CD8-positive, alpha-beta memory T cell (primary cell): ENCODE data around the gene MEIS2. TPM values are rescaled to one million over a fixed set of nuclear protein-coding genes. Genes with fewer than 3 reads are reported as not detected.

ENCODE experiments used
- CTCF ChIA-PET: fragments of 350-600 bp; sonication (Branson Sonifier 250); formaldehyde crosslinking; loops from one replicate; lab custom pipeline; 2021; ENCODE audit warnings: antibody characterized with exemption; lab: Charles Lee
- POLR2A ChIA-PET: fragments of 350-600 bp; sonication (Branson Sonifier 250); formaldehyde crosslinking; loops from one replicate; lab custom pipeline; 2021; ENCODE audit warnings: antibody characterized with exemption; lab: Charles Lee
- DNase-seq, 5 donors: peaks; one replicate each; pipeline versions ENCODE4 v3.0.0 to v3.0.0-alpha.2; 2020 to 2022; ENCODE audit warnings: mixed read lengths in 1 of 5
- H3K27ac ChIP-seq: one replicate; pipeline ENCODE4 v1.7.0; 2013; ENCODE audit warnings: low read depth, mild to moderate bottlenecking, low read length, moderate library complexity
- H3K27me3 ChIP-seq: 2 replicates; pipeline ENCODE4 v1.7.0; 2013; ENCODE audit warnings: low read length, mild to moderate bottlenecking; ENCODE audit not compliant: insufficient read depth, poor library complexity, severe bottlenecking
- H3K36me3 ChIP-seq: 2 replicates; pipeline ENCODE4 v1.7.0; 2013; ENCODE audit warnings: mild to moderate bottlenecking, low read length, moderate library complexity; ENCODE audit not compliant: insufficient read depth
- H3K4me1 ChIP-seq: 2 replicates; pipeline ENCODE4 v1.7.0; 2013; ENCODE audit warnings: mild to moderate bottlenecking, low read length, moderate library complexity; ENCODE audit not compliant: insufficient read depth
- H3K4me3 ChIP-seq: 2 replicates; pipeline ENCODE4 v1.7.0; 2013; ENCODE audit warnings: mild to moderate bottlenecking, low read length
- H3K9me3 ChIP-seq: 2 replicates; pipeline ENCODE4 v1.7.0; 2013; ENCODE audit warnings: mild to moderate bottlenecking, low read length
- H3K27ac Mint-ChIP-seq, 8 donors: one replicate each; pipeline ENCODE4 v1.8.0; 2020 to 2021; ENCODE audit warnings: mixed read lengths in 8 of 8, mild to moderate bottlenecking in 6 of 8, inconsistent platforms in 3 of 8, moderate library complexity in 3 of 8
- H3K27me3 Mint-ChIP-seq, 2 donors: one replicate each; pipeline ENCODE4 v1.8.0; 2020 to 2021; ENCODE audit warnings: mixed read lengths in 2 of 2, mild to moderate bottlenecking in 1 of 2, moderate library complexity in 1 of 2
- H3K36me3 Mint-ChIP-seq, 3 donors: one replicate each; pipeline ENCODE4 v1.8.0; 2020 to 2021; ENCODE audit warnings: mixed read lengths in 3 of 3, inconsistent platforms in 1 of 3, mild to moderate bottlenecking in 1 of 3
- H3K4me1 Mint-ChIP-seq, 3 donors: one replicate each; pipeline ENCODE4 v1.8.0; 2020 to 2021; ENCODE audit warnings: mixed read lengths in 3 of 3, inconsistent platforms in 1 of 3, mild to moderate bottlenecking in 1 of 3
- H3K4me3 Mint-ChIP-seq, 7 donors: one replicate each; pipeline ENCODE4 v1.8.0; 2020 to 2021; ENCODE audit warnings: mixed read lengths in 7 of 7, mild to moderate bottlenecking in 6 of 7, moderate library complexity in 4 of 7, inconsistent platforms in 2 of 7
- H3K9me3 Mint-ChIP-seq, 5 donors: one replicate each; pipeline ENCODE4 v1.8.0; 2020 to 2022; ENCODE audit warnings: mixed read lengths in 5 of 5, mild to moderate bottlenecking in 3 of 5, moderate library complexity in 2 of 5, inconsistent platforms in 1 of 5
- polyA plus RNA-seq: library from polyadenylated mRNA; unstranded; fragments of 300-500 nt; fragmentation: Illumina TruSeq; gene quantifications from one replicate; pipeline ENCODE4 v1.2.3, GENCODE V29; 2021
- total RNA-seq, 2 experiments: library from RNA; stranded (reverse); gene quantifications; one replicate each; pipeline ENCODE4 v1.2.3, GENCODE V29; 2021

MEIS2 gene
- total and polyA plus RNA-seq, 3 experiments from 2014 or later, result not detected

DNA sequence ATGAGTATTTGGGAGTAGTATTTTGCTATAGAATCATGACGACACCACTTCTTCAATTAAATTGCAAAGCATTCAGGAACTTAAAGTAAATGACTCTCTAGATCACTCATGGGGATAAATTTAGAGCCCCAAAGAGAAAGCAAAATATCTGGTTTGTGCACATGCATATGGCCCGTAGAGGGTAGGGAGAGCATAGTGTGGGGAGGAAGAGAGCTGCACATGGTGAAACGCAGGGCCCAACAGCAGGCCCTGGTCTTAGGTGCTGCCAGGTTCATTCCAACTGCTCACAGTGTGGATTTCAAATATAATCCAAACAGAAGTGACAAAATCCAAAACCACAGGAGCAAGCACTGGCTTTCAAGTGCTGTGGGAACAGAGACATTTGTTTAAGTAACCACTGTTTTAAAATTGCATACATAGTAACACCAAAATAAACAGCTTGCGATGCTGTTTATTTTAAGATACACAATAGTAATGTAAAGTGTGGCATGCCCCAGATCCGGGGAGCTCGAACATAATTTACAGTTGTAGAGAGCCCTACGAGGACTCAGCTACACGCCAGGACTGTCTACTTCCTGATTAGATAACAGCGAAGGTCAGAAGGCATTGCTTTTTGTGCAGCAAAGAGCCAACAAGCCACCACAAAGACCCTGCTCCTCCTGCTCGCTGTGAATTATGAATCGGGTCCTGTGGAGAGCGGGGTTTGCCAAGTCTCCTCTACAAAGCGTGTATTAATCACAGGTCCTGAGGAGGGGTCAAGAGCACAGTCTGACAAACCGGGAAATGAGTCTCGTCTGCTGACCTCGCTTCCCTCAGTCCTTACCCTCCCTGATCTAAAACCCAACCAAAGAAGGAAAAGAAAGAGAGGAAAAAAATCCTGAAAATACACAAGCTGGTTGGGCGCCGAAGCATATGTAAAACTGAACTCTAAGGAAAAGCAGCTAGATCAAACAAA lies 80.6 kb downstream of the MEIS2 start:
- peaks cover 0 to 5% of the 10 kb centered on the region in 2 donors for H3K27me3 Mint-ChIP-seq
- no peak overlapping the region for H3K4me3 Mint-ChIP-seq
- no peak overlapping the region for H3K27ac Mint-ChIP-seq
- Histone ChIP-seq H3K36me3 (no peaks in the 10 kb centered on the region), H3K9me3 (no peaks in the 10 kb centered on the region), H3K4me3 (no peak overlapping the region), H3K27me3 (no peaks in the 10 kb centered on the region), H3K4me1 (no peaks in the 10 kb centered on the region), H3K27ac (no peak overlapping the region)
- ChIA-PET POLR2A (no interaction called here), CTCF (no interaction called here)
- no peaks in the 10 kb centered on the region for H3K36me3 Mint-ChIP-seq
- peaks cover 0 to 3% (median 0%) of the 10 kb centered on the region in 5 donors for H3K9me3 Mint-ChIP-seq
- H3K4me1 Mint-ChIP-seq, result no peaks in the 10 kb centered on the region
- no peak for DNase-seq

- CTCF ChIA-PET, result no interaction called here
- H3K4me1 ChIP-seq, result no peaks in the 10 kb centered on the region
Measured at GRCh38 chr15:37017031-37017625, 83.2 kb downstream of the MEIS2 start.

DNA sequence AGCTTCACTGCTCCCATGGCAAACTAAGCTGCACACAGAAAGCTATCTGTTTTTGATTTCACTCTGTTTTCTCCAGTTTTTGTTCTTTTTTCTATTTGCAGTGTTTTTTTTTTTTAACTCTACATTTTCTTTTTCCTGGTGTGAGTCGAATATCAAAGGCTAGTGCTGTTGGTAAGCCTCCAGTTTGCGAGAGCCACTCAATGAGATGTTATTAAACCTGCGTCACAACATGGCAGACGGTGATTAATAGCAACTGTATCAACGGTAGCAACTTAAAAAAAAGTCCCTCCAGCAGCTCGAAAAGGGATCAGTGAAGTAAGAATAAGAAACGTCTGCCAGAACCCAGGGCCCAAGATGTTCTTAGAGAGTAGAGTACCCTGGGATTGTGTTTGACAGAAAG lies 84.1 kb downstream of the MEIS2 start:
- Mint-ChIP-seq H3K36me3 (no peaks in the 10 kb centered on the region), H3K27me3 (peaks cover 0 to 3% of the 10 kb centered on the region in 2 donors), H3K27ac (no peak overlapping the region), H3K9me3 (peaks cover 0 to 5% (median 0%) of the 10 kb centered on the region in 5 donors), H3K4me3 (no peak overlapping the region), H3K4me1 (no peaks in the 10 kb centered on the region)
- ChIA-PET CTCF (no interaction called here), POLR2A (no interaction called here)
- Histone ChIP-seq H3K4me3 (no peak overlapping the region), H3K36me3 (no peaks in the 10 kb centered on the region), H3K27me3 (no peaks in the 10 kb centered on the region), H3K4me1 (no peaks in the 10 kb centered on the region), H3K9me3 (no peaks in the 10 kb centered on the region), H3K27ac (no peak overlapping the region)
- DNase-seq, result no peak

More at GRCh38 chr15:37017031-37017625, 83.2 kb downstream of the MEIS2 start:
- H3K9me3 ChIP-seq, result no peaks in the 10 kb centered on the region
- Mint-ChIP-seq H3K4me1 (no peaks in the 10 kb centered on the region), H3K4me3 (no peak overlapping the region), H3K9me3 (peaks cover 0 to 5% (median 0%) of the 10 kb centered on the region in 5 donors), H3K27me3 (peaks cover 0 to 5% of the 10 kb centered on the region in 2 donors), H3K27ac (no peak overlapping the region), H3K36me3 (no peaks in the 10 kb centered on the region)
- no peak for DNase-seq
- POLR2A ChIA-PET, result no interaction called here
- no peak overlapping the region for H3K4me3 ChIP-seq
- no peak overlapping the region for H3K27ac ChIP-seq
- H3K27me3 ChIP-seq, result no peaks in the 10 kb centered on the region
- no peaks in the 10 kb centered on the region for H3K36me3 ChIP-seq

GRCh38 chr15:37015451-37015850 lies 84.9 kb downstream of the MEIS2 start:
- Histone ChIP-seq H3K36me3 (no peaks in the 10 kb centered on the region), H3K9me3 (no peaks in the 10 kb centered on the region), H3K4me1 (no peaks in the 10 kb centered on the region), H3K4me3 (no peak overlapping the region), H3K27me3 (no peaks in the 10 kb centered on the region), H3K27ac (no peak overlapping the region)
- H3K27me3 Mint-ChIP-seq, result peaks cover 0 to 3% of the 10 kb centered on the region in 2 donors
- no peaks in the 10 kb centered on the region for H3K36me3 Mint-ChIP-seq
- POLR2A ChIA-PET, result no interaction called here
- H3K4me1 Mint-ChIP-seq, result no peaks in the 10 kb centered on the region
- no peak overlapping the region for H3K27ac Mint-ChIP-seq
- DNase-seq, result no peak
- H3K4me3 Mint-ChIP-seq, result no peak overlapping the region
- peaks cover 0 to 6% (median 3%) of the 10 kb centered on the region in 5 donors for H3K9me3 Mint-ChIP-seq
- CTCF ChIA-PET, result no interaction called here

GRCh38 chr15:37015035-37015434 lies 85.3 kb downstream of the MEIS2 start:
- Histone ChIP-seq H3K27me3 (no peaks in the 10 kb centered on the region), H3K9me3 (no peaks in the 10 kb centered on the region), H3K27ac (no peak overlapping the region), H3K4me3 (no peak overlapping the region), H3K4me1 (no peaks in the 10 kb centered on the region), H3K36me3 (no peaks in the 10 kb centered on the region)
- Mint-ChIP-seq H3K4me3 (no peak overlapping the region), H3K4me1 (no peaks in the 10 kb centered on the region), H3K27ac (no peak overlapping the region), H3K9me3 (peaks cover 0 to 6% (median 1%) of the 10 kb centered on the region in 5 donors), H3K27me3 (peaks cover 0 to 3% of the 10 kb centered on the region in 2 donors), H3K36me3 (no peaks in the 10 kb centered on the region)
- CTCF ChIA-PET, result no interaction called here
- DNase-seq, result no peak
- POLR2A ChIA-PET, result no interaction called here

DNA sequence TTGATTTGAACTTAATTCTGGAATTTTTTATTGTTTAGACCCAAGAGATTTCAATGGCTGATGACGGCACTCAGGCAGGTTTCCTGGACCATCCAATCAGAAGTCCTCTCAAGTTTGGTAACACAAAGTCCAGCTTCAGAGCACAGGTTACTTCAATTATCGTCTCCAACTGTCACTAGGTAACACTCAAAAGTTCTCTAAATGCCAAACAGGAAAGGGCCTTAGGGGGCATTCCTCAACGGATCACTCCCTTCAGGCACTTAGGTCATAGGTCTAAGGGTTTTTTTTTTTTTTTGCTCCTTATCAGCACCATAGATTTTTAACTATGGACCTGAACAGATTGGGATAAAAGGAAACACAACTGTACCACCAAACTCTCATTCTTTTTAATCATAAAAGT lies 85.8 kb downstream of the MEIS2 start:
- Histone ChIP-seq H3K9me3 (no peaks in the 10 kb centered on the region), H3K4me3 (no peak overlapping the region), H3K36me3 (no peaks in the 10 kb centered on the region), H3K4me1 (no peaks in the 10 kb centered on the region), H3K27ac (no peak overlapping the region), H3K27me3 (no peaks in the 10 kb centered on the region)
- CTCF ChIA-PET, result no interaction called here
- peaks cover 0 to 6% (median 0%) of the 10 kb centered on the region in 5 donors for H3K9me3 Mint-ChIP-seq
- H3K4me3 Mint-ChIP-seq, result no peak overlapping the region
- no peak overlapping the region for H3K27ac Mint-ChIP-seq
- POLR2A ChIA-PET, result no interaction called here
- H3K27me3 Mint-ChIP-seq, result peaks cover 0 to 3% of the 10 kb centered on the region in 2 donors
- H3K4me1 Mint-ChIP-seq, result no peaks in the 10 kb centered on the region
- no peak for DNase-seq
- no peaks in the 10 kb centered on the region for H3K36me3 Mint-ChIP-seq

DNA sequence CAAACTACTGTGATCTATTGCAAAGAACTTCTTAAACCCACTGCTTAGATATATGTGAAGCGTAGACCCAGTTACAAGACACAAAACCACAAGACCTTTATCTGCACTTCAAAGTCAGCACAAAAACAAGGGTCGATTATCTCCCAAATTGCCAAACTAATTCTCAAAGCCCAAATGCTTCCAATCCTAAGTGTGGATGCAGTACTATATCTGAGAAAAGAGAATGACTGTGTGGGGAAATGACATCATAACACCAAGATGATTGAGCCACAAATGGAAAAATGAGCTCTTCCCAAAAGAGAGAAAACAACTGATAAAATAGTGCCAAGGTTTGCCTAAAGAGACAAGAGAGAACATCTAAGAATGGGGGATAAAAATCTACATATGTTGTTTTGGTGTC lies 86.2 kb downstream of the MEIS2 start:
- H3K4me1 Mint-ChIP-seq, result no peaks in the 10 kb centered on the region
- no peak for DNase-seq
- no peaks in the 10 kb centered on the region for H3K36me3 Mint-ChIP-seq
- Histone ChIP-seq H3K27me3 (no peaks in the 10 kb centered on the region), H3K4me3 (no peak overlapping the region), H3K9me3 (no peaks in the 10 kb centered on the region), H3K27ac (no peak overlapping the region), H3K4me1 (no peaks in the 10 kb centered on the region), H3K36me3 (no peaks in the 10 kb centered on the region)
- peaks cover 0 to 3% of the 10 kb centered on the region in 2 donors for H3K27me3 Mint-ChIP-seq
- H3K27ac Mint-ChIP-seq, result no peak overlapping the region
- peaks cover 0 to 6% (median 0%) of the 10 kb centered on the region in 5 donors for H3K9me3 Mint-ChIP-seq
- no peak overlapping the region for H3K4me3 Mint-ChIP-seq
- POLR2A ChIA-PET, result no interaction called here
- CTCF ChIA-PET, result no interaction called here

- no peaks in the 10 kb centered on the region for H3K9me3 ChIP-seq
- H3K36me3 ChIP-seq, result no peaks in the 10 kb centered on the region
- no peak overlapping the region for H3K27ac ChIP-seq
- ChIA-PET CTCF (no interaction called here), POLR2A (no interaction called here)
- peaks cover 0 to 6% (median 0%) of the 10 kb centered on the region in 5 donors for H3K9me3 Mint-ChIP-seq
- no peak overlapping the region for H3K27ac Mint-ChIP-seq
- H3K27me3 ChIP-seq, result no peaks in the 10 kb centered on the region
- peaks cover 0 to 2% of the 10 kb centered on the region in 2 donors for H3K27me3 Mint-ChIP-seq
- DNase-seq, result no peak
- no peaks in the 10 kb centered on the region for H3K4me1 Mint-ChIP-seq
- H3K4me3 ChIP-seq, result no peak overlapping the region
- no peak overlapping the region for H3K4me3 Mint-ChIP-seq
- no peaks in the 10 kb centered on the region for H3K4me1 ChIP-seq
- H3K36me3 Mint-ChIP-seq, result no peaks in the 10 kb centered on the region
Measured at GRCh38 chr15:37010595-37010994, 89.8 kb downstream of the MEIS2 start.
